Activated T-helper 1 cell treated with Interleukin-2 at 50 U/mL for 16 hours (primary cell): ENCODE measurements around the gene LRRC51.

Experiments used
- DNase-seq: peaks from one replicate; pipeline ENCODE4 v3.0.0-alpha.2; 2020; ENCODE audit warnings: low read depth

Gene LRRC51

DNA sequence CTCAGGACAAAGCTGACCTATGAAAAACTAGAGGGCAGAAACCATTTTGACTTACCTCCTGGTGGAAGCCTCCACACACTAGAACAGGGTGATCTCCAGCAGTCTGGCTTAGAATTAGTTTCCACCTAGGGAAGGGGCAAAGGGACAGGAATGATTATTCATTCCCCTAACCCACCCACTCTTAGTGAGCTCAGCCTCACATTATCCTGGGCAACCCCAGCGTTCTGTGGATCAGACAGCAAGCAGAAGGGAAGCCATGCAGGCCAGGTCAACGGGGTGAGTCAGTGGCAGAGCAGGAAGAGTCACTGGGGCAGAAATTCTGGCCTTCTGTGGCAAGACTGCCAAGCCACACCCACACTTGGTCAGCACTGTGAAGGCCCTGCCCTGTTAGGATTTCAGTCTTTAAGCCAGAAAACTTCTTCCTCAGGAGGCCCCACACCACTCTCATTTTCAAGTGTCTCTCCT, 10.8 kb upstream of the LRRC51 start:
- DNase-seq, result no peak

DNA sequence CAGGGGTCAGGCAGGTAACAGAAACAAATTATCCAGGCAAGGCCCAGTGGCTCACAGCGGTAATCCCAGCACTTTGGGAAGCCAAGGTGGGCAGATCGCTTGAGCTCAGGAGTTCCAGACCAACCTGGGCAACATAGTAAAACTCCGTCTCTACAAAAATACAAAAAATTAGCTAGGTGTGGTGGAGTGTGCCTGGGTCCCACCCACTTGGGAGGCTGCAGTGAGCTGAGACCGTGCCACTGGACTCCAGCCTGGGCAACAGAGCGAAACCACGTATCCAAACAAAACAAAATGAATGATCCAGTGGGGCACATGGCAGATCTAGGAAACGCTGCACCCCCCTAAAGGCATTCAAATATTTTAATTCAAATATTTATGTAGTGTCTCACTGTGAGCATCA, 10.2 kb upstream of the LRRC51 start:
- DNase-seq, result no peak

DNA sequence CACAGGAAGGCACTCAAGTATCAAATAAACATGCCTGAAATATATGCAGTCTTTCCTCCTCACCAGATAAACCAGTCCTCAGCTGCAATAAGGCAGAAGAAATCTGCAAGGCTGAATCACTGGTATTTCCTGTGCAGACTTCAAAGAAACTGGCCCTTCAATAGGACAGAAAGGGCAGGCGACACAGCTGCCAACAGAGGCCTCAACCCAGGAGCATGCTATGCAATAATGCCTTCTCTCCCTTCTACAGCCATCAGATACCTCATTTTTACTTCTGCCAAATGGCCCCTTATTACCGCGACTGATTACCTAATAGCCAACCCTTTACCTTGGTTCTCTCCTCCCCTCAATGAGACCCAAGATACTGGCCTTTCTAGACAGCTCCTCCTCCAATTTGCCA, 8.3 kb upstream of the LRRC51 start:
- no peak for DNase-seq

DNA sequence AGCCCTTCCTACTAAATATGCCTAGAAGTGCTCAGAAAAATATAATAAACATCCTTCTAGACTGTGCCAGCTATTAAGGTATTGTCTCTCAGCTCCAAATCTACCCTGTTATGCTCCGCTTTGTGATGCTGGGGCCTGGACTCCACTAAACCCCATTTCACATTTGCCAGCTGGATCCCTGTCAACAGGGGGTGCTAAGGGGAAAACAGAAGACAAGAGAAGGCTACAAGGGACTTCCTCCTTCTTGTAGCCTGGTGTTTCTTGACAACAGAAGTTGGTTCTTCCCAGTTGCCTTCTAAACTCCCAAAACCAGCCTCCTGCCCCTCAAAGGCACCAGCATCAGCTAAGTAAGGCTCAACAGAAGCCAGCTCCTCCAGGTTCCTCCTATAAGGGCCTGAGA, 5.5 kb upstream of the LRRC51 start:
- no peak for DNase-seq

GRCh38 chr11:72075756-72076155, 4.9 kb upstream of the LRRC51 start:
- no peak for DNase-seq

DNA sequence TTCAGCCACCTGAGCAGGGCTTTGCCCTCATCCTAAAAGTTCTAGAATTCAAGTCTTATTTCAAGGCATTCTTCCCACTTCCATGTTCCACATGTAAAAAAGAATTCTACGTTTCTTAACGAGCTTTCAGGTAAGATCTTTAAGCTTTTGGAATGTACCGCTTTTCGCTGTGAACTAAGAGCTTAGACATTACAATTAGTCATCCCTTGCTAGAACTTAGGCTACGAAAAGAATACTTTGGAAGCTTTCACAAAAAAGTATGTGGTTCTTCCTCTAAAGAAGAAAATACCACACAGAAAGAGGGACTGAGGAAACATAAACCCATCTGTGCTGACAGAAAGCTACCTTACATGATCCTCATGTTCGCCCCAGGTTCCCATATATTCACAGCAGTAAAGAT, 2.2 kb upstream of the LRRC51 start:
- DNase-seq, result no peak

GRCh38 chr11:72079819-72080325, 778 bp upstream of the LRRC51 start:
- no peak for DNase-seq

GRCh38 chr11:72081184-72081644, 564 bp downstream of the LRRC51 start:
- no peak for DNase-seq

GRCh38 chr11:72081821-72082453, 1.3 kb downstream of the LRRC51 start:
- DNase-seq, result no peak

GRCh38 chr11:72083414-72083813, 2.8 kb downstream of the LRRC51 start:
- DNase-seq, result no peak

GRCh38 chr11:72084076-72084475, 3.4 kb downstream of the LRRC51 start:
- no peak for DNase-seq

DNA sequence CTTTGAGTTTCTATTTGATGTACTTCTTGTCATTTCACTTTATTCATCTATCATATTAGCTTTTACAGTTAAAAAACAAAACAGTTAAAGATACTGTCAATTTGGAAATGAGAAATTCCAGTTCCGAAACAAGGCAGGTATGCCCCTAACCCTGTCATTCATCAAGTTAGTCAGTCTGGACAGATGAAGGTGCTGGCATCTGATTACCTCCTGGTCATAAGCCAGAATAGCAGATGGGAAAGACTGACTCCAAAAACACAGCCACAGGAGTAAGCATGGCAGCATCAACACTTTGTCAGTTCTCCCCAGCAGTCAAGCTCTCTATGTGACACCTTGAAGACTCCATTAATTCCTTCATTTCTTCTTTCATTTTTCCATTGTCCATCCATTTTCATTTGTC, 4.3 kb downstream of the LRRC51 start:
- DNase-seq, result no peak

- DNase-seq, result no peak
Measured at GRCh38 chr11:72085621-72086351, 5.1 kb downstream of the LRRC51 start.

DNA sequence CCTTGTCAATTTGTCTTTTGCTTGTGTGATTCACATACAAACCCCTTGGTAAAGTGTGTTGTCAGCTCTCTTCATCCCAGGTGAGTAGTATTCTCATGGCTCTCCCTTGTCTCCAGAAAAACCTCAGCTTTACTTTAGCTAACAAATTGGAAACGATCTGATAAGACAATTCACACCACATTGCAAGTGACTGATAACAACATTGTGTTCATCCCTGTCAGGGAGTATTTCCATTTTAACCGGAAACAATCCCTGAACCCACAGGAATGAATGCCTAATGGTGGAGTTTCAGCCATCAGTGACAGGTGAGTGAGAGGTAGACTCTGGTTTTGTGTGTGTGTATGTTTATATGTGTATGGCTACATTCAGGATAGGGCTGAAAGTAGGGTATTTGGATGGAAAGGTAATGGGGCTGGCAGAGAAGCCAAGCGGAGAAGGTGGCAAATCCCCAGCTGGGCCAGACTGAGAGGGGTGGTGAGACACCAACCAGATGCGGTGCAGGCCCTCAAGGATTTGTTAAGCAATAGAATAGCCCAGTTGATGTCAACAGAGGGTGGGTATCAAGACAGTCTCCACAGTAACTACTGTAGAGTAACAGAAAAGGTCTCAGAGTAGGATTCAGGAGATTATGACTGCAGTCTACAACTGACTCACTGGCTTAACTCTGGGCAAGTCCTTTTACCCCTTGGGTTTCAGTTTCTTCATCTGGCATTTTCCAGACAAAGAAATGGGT, 7.6 kb downstream of the LRRC51 start:
- no peak for DNase-seq

DNA sequence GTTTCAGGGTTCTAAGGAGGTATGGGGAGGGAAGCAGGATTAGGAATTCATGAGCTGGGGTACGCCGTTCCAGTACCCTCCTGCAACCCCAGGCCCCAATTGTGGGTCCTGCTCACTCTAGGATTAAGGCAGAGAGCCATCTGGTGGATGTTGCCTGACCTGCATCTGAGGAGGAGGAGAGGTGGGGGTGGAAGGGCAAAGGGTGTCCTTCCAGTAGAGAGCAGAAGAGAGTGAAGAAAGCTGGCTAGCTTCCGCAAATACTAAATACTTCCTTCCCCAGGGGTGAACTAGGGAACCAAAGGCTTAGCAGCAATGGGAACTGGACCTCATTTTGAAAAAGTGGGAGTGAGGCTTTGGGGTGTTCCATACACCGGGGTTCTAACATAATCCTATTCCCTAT, 10.6 kb downstream of the LRRC51 start:
- DNase-seq, result peak; percentile 39

DNA sequence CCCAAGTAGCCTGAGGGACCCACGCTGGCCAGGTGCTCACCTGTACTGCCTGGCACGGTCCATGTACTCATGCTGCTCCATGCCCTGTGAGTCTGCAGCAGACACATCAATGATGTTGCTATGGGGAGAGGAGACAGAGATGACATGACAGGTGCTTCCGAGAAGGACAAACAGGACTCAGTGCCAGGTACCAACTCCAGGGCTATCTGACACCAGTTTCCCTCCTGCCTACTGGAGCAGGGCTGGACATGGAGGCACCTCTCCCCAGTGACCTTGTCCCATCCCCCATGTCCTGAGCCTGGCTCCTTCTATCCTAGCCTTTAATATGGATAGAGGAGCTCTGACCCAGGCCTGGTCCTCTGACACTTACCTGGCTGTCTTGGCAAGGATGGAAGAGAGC, 18.1 kb downstream of the LRRC51 start:
- DNase-seq, result no peak

- DNase-seq, result no peak
Measured at GRCh38 chr11:72100009-72100408, 19.4 kb downstream of the LRRC51 start.

- DNase-seq, result no peak
Measured at GRCh38 chr11:72100462-72100861, 19.8 kb downstream of the LRRC51 start.

- DNase-seq, result no peak
Measured at GRCh38 chr11:72102162-72102561, 21.5 kb downstream of the LRRC51 start.

- DNase-seq, result no peak
Measured at GRCh38 chr11:72102631-72102945, 21.9 kb downstream of the LRRC51 start.

- peak; percentile 95 for DNase-seq
Measured at GRCh38 chr11:72102946-72103753, 22.5 kb downstream of the LRRC51 start, which contains the start of gene LAMTOR1. LAMTOR1 (minus strand) TSS chr11:72103297; CDS start chr11:72103224, 73 bp downstream.

DNA sequence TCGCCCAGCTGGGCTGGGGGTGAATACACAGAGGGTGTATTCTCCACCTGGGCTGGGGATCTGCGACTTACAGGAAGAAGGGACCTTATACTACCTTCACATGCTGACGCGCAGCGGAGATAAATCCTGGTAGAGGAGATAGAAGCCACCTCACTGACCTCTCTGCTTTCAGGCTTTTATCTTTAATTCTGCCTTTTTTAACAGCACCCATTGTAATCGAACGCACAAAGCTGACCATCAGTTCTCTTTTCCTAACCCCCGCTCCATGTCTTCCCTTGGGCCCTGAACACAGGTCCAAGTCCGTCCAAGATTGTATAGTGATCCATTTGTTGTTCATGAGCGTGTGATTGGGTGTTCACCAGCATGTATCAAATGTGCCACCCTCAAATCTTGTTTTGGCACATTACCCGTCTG, 23.1 kb downstream of the LRRC51 start:
- DNase-seq, result no peak
